ENCODE data around the gene GPRC5A. TPM values are rescaled to one million over a fixed set of nuclear protein-coding genes. Genes with fewer than 3 reads are reported as not detected.

GPRC5A gene
- total and polyA plus RNA-seq, 2 of the 8 experiments (the other 6 are each of a cell fraction or from before 2014, with no cell fraction given) = 1.0 to 1.4 TPM

- Histone ChIP-seq H3K23ac (ENCODE audit: insufficient read length) (no peak within 1 kb of the TSS), H4K8ac (ENCODE audit: extremely low read depth, insufficient read depth, low read length) (no peak within 1 kb of the TSS), H3K9me3 (ENCODE audit: insufficient read depth in 2 of 2, low read depth in 1 of 2, low read length in 1 of 2) (no peaks in the 10 kb centered on the region), H3K4me3 (ENCODE audit: extremely low read depth in 1 of 4, insufficient read depth in 2 of 4, low read depth in 3 of 4, low read length in 4 of 4) (no peak within 1 kb of the TSS), H3K79me1 (ENCODE audit: low read depth, low read length) (no peaks in the 10 kb centered on the region), H2BK15ac (ENCODE audit: low read length) (no peak within 1 kb of the TSS), H4K5ac (ENCODE audit: insufficient read length, low read depth, low read length) (no peak within 1 kb of the TSS), H2AK5ac (ENCODE audit: low read depth, low read length) (no peak within 1 kb of the TSS), H4K91ac (replicated peaks; ENCODE audit: insufficient read length, low read length) (no peak within 1 kb of the TSS), H2BK5ac (ENCODE audit: low read depth, low read length) (no peak within 1 kb of the TSS), H2BK12ac (ENCODE audit: low read depth, low read length) (no peak within 1 kb of the TSS), H3K18ac (ENCODE audit: extremely low read depth, low read length) (no peak within 1 kb of the TSS), H3K27ac (ENCODE audit: low read depth, low read length) (no peak within 1 kb of the TSS), H3K27me3 (replicated peaks in 1 of 4; ENCODE audit: control insufficient read depth in 3 of 4, extremely low read depth in 1 of 4, insufficient read depth in 3 of 4, low read length in 3 of 4) (no peaks in the 10 kb centered on the region), H3K23me2 (ENCODE audit: low read depth, low read length) (no peaks in the 10 kb centered on the region), H2AFZ (ENCODE audit: low read length) (no peak within 1 kb of the TSS), H3K36me3 (ENCODE audit: control insufficient read depth in 2 of 4, insufficient read depth in 4 of 4, low read length in 3 of 4) (no peaks in the 10 kb centered on the region), H3K14ac (ENCODE audit: insufficient read length) (no peak within 1 kb of the TSS), H3K4ac (replicated peaks; ENCODE audit: insufficient read length, low read depth, low read length) (no peak within 1 kb of the TSS), H2BK20ac (ENCODE audit: low read length) (no peak within 1 kb of the TSS), H3K56ac (replicated peaks; ENCODE audit: insufficient read length, low read depth, low read length) (no peak within 1 kb of the TSS), H3K9ac (replicated peaks in 1 of 4; ENCODE audit: extremely low read depth in 1 of 4, low read depth in 3 of 4, low read length in 3 of 4) (no peak within 1 kb of the TSS), H4K20me1 (replicated peaks in 1 of 2; ENCODE audit: control insufficient read depth in 1 of 2, insufficient read depth in 2 of 2, low read length in 2 of 2) (no peaks in the 10 kb centered on the region), H2BK120ac (replicated peaks; ENCODE audit: low read depth, low read length) (no peak within 1 kb of the TSS), H3K4me1 (replicated peaks in 1 of 4; ENCODE audit: control insufficient read depth in 3 of 4, insufficient read depth in 4 of 4, low read length in 3 of 4) (no peaks in the 10 kb centered on the region), H3K79me2 (ENCODE audit: control insufficient read depth in 1 of 2, insufficient read depth in 2 of 2, low read length in 2 of 2) (no peaks in the 10 kb centered on the region), H3K4me2 (ENCODE audit: insufficient read depth in 1 of 2, low read depth in 2 of 2, low read length in 2 of 2) (no peak within 1 kb of the TSS)
- DNase-seq (ENCODE audit: low read depth in 1 of 2, low spot score in 2 of 2) = no peak
- FAIRE-seq = no peak
- POLR2A ChIA-PET (ENCODE audit: partially characterized antibody) = interaction anchor here (0.9 kb wide), 1 partner anchor 11 kb away, joined by 3 read pairs; no protein-coding TSS in a partner anchor
- 86% methylated on average over 6 of the region's 6 CpGs; no CpG with 5 or more reads in 1 of the 2 experiments for WGBS, 2 experiments (ENCODE audit: extremely low coverage in 1 of 2, insufficient coverage in 1 of 2, insufficient read length in 1 of 2, insufficient replicate concordance in 2 of 2, low coverage in 1 of 2, low lambda C conversion rate in 2 of 2, missing lambda C conversion rate in 1 of 2)
- CTCF ChIA-PET (ENCODE audit: partially characterized antibody) = interaction anchor here (0.7 to 1.0 kb wide), 2 partner anchors 15 to 31 kb away, joined by 3 to 4 read pairs; no protein-coding TSS in a partner anchor
- TF ChIP-seq BCL11A (IDR thresholded peaks at IDR 0.05; ENCODE audit: low read depth in 2 of 2, low read length in 2 of 2) (no peak), EZH2 (IDR thresholded peaks at IDR 0.05; ENCODE audit: low read depth, low read length, severe bottlenecking) (no peak), BRCA1 (IDR thresholded peaks at IDR 0.05; ENCODE audit: low read depth, low read length) (no peak), SRF (IDR thresholded peaks at IDR 0.05; ENCODE audit: low read depth, low read length) (no peak), SAP30 (IDR thresholded peaks at IDR 0.05; ENCODE audit: insufficient read depth, insufficient replicate concordance, low read length) (no peak), ASH2L (IDR thresholded peaks at IDR 0.05; ENCODE audit: low read length) (no peak), SIN3A (conservative IDR thresholded peaks at IDR 0.05 in 1 of 2, IDR thresholded peaks at IDR 0.05 in 1 of 2; ENCODE audit: low read depth in 1 of 2, low read length in 2 of 2) (no peak), GABPA (IDR thresholded peaks at IDR 0.05; ENCODE audit: borderline replicate concordance, insufficient read depth, low read length) (no peak), SP2 (IDR thresholded peaks at IDR 0.05; ENCODE audit: low read length) (no peak), KDM5A (IDR thresholded peaks at IDR 0.05; ENCODE audit: low read length) (no peak), FOSL1 (IDR thresholded peaks at IDR 0.05; ENCODE audit: insufficient read depth, low read depth, low read length) (no peak), RNF2 (IDR thresholded peaks at IDR 0.05; ENCODE audit: borderline replicate concordance, low read depth, low read length, missing control alignments, poor library complexity, severe bottlenecking) (no peak)
Observed at GRCh38 chr12:12952036-12952435, 60.7 kb downstream of the GPRC5A start, which contains the start of gene GPRC5D. GPRC5D (minus strand) TSS chr12:12952170; CDS start chr12:12950384, 1,786 bp downstream.
